Measurements from ENCODE around the gene FASTKD2. TPM values are rescaled to one million over a fixed set of nuclear protein-coding genes. Genes with fewer than 3 reads are reported as not detected.

FASTKD2 gene
- polyA plus RNA-seq, 4 donors: 28.4 to 43.4 (median 40.0) TPM

DNA sequence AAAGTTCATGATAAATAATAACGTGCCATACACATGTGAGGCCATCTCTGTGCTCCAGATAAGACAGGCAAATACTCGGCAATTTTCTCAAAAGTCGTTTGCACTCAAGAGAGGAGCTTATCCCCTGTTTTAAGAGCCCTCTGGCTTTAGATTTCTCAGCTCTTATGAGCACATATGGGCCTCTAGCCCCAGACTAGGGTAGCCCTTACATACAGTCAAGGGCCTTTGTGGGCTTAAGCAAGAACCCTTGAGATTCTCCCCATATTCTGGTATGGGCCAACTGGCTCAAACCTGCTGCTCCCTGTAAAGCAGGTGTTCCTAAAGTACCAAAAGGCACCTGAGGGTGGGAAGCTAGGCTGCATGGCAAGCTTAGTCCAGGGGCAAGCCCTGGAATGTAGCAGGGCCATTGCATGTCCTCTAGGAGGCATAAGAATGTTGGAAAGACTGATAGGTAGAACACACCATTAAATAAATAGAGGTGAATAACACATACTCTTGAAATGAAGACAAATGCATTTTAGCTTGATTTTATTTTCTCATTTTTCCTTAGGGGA is 66.1 kb downstream of the FASTKD2 start:
- DNase-seq (ENCODE audit: low read depth in 4 of 4, low spot score in 3 of 4): no peak

DNA sequence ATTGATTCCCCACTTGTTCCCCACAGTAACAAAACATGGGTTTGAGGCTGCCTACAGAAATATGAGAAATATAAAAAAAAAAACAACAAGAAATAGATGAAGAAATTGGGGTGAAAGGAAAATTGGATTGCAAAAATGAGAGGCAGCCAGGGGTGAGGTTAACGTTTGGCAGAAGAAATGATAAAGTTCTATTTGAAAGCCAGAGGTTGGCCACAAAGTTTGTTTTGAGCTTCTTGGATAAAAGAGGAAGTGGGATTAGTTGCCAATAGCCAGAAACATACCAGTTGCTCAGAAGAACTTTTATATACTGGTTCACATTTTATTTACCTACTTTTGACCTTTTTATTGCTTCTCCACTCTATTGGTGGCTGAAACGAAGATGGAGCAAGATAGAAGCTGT is 67.5 kb downstream of the FASTKD2 start:
- no peak for DNase-seq (ENCODE audit: low read depth in 4 of 4, low spot score in 3 of 4)

DNA sequence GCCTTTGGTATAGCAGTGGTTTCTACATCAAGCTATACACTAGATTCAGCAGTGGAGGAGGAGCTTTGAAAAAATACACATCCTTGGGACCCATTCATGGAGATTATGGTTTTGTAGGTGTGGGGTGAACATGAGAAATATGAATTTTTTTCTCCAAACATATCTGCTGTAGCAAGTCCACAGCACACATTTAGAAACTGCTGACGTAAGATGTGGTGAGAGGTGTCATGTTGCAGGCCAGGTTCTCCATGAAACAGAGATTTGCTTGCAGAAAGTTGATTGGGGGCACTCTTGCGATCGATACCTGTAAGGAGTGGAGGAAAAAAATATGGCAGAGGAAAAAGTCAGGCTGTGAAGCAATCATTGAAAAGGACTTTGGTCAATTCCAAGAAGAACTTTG is 67.9 kb downstream of the FASTKD2 start:
- DNase-seq (ENCODE audit: low read depth in 4 of 4, low spot score in 3 of 4): no peak

DNA sequence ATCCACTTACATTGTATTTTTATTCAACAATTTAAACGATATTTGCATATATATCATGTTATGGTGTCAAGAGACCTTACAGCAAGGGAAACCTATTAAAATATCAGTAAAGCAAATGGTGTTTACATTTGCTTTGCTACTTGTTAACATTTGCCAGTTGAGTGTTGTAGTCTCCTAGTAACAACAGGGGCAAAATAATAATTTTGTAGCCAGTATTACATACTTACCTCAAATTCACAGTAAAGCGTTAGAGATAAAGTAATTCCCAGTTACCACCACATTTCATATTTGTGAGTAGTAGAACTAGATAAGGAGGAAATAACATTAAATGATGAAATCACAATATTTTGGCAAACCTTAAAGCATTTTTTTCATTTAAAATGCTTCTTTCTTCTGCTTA is 71.3 kb downstream of the FASTKD2 start:
- no peak for DNase-seq (ENCODE audit: low read depth in 4 of 4, low spot score in 3 of 4)

DNA sequence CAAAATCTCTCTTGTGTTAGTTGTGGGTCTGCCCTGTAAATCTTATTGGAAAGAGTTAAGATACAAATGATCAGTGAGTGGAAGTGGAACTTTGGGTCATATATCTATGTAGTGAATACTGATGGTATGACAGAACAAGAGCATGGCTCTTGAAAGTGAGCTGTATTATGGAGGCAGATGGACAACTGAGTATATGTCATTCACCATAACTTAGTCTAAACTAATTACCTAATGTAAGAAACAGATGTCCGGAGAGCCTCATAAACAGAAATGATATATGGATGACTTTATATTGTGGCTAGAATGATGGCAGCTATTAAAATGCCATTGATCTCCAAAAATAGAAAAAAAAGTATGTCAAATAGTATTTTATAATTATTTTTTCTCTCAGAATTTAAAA is 72.4 kb downstream of the FASTKD2 start:
- DNase-seq (ENCODE audit: low read depth in 4 of 4, low spot score in 3 of 4): no peak

DNA sequence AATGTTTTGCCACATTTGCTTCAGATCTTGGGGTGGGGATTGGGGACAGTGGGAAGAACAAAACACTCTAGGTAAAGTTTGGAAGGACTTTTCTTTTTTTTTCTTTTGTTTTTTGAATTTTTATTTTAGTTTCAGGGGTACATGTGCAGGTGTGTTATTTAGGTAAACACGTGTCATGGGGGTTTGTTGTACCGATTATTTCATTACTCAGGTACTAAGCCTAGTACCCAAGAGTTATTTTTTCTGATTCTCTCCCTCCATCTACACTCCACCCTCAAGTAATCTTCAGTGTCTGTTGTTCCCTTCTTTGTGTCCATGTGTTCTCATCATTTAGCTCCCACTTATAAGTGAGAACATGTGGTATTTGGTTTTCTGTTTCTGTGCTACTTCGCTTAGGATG is 73.3 kb downstream of the FASTKD2 start:
- DNase-seq (ENCODE audit: low read depth in 4 of 4, low spot score in 3 of 4): no peak

DNA sequence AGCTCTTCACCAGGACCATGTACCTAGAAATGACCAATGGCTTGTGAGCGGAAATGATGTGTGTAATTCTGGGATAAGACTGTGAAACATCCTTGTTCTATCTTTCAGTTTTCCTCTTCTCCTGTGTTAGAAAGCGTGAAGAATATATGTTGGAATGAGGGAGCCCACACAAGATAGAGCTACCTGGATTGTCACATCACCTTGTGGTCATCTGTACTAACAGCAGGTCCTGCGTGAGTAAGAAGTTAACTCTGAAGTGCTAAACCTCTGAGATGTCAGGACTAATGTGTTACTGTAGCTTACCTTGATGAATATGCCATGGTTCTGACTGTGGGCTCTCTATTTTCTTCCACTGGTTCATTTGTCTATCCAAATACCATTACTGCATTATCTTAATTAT is 75.6 kb downstream of the FASTKD2 start:
- DNase-seq (ENCODE audit: low read depth in 4 of 4, low spot score in 3 of 4): no peak

Other genes starting within 250 kb of the FASTKD2 start
- gene FAM237A, start 123.1 kb upstream of the FASTKD2 start, polyA plus RNA-seq (ENCODE audit: insufficient read length in 4 of 4): not detected
- gene DYTN, start 47.2 kb upstream of the FASTKD2 start, polyA plus RNA-seq (ENCODE audit: insufficient read length in 4 of 4): not detected
- 10 to 100 TPM in 3 of 4 donors, 1 to 10 TPM in 1; 1.4 to 16.6 (median 13.6) TPM for gene MDH1B, start 278 bp upstream of the FASTKD2 start, polyA plus RNA-seq (ENCODE audit: insufficient read length in 4 of 4)
- 1 to 10 TPM in 3 of 4 donors, under 1 TPM in 1; 0.90 to 2.0 (median 1.5) TPM for gene CPO, start 173.9 kb downstream of the FASTKD2 start, polyA plus RNA-seq (ENCODE audit: insufficient read length in 4 of 4)

Data from left renal pelvis (tissue), 4 donors.